Spinal cord (tissue), 10 donors: ENCODE data around the gene JCHAIN. TPM values are rescaled to one million over a fixed set of nuclear protein-coding genes. Genes with fewer than 3 reads are reported as not detected.
"Not testable (repeated sequence)": the region's sequence is repeated elsewhere in the genome, so short reads cannot be mapped to it uniquely, and the experiment has no call there.

ENCODE experiments used
- DNase-seq, 6 donors: peaks; one replicate each; pipeline versions ENCODE4 v3.0.0 to v3.0.0-alpha.2; 2013 to 2015; ENCODE audit warnings: low spot score in 6 of 6, low read depth in 4 of 6
- H3K27ac ChIP-seq: one replicate; pipeline ENCODE4 v1.5.1; 2013; ENCODE audit warnings: low read depth, low read length, control low read depth
- H3K27me3 ChIP-seq: one replicate; pipeline ENCODE4 v1.6.1; 2013; ENCODE audit warnings: low read length; ENCODE audit not compliant: control insufficient read depth, insufficient read depth
- H3K36me3 ChIP-seq: one replicate; pipeline ENCODE4 v1.6.1; 2013; ENCODE audit warnings: low read length; ENCODE audit not compliant: control insufficient read depth, insufficient read depth
- H3K4me1 ChIP-seq: one replicate; pipeline ENCODE4 v1.6.1; 2013; ENCODE audit warnings: low read length; ENCODE audit not compliant: control insufficient read depth, insufficient read depth
- H3K4me3 ChIP-seq: one replicate; pipeline ENCODE4 v1.5.1; 2013; ENCODE audit warnings: low read depth, low read length, control low read depth
- H3K9me3 ChIP-seq: one replicate; pipeline ENCODE4 v1.6.1; 2013; ENCODE audit warnings: low read length; ENCODE audit not compliant: control insufficient read depth, insufficient read depth
- WGBS: methylation state at CpG from one replicate; pipeline ENCODE4 v1.1.5; 2013; ENCODE audit warnings: missing lambda C conversion rate; ENCODE audit not compliant: insufficient coverage; 5-methylcytosine and 5-hydroxymethylcytosine counted together
- polyA plus RNA-seq, 2 donors: library from polyadenylated mRNA; unstranded; fragments of 120-200 nt; gene quantifications; one replicate each; pipeline ENCODE4 v1.2.1, GENCODE V29; 2013; ENCODE audit not compliant: insufficient read length in 2 of 2
- total RNA-seq, 2 donors: library from RNA; depleted of rRNA in 1 of 2; stranded (reverse); fragments of 120-200 nt in 1 of 2; fragments of >200 nt in 1 of 2; gene quantifications; one replicate each; pipeline versions ENCODE4 v1.2.3 to v1.2.4, GENCODE V29; 2013 to 2014
- donor health status: healthy.

Gene JCHAIN
- total and polyA plus RNA-seq, 4 donors: 0.39 to 1.7 TPM; not detected in 2

DNA sequence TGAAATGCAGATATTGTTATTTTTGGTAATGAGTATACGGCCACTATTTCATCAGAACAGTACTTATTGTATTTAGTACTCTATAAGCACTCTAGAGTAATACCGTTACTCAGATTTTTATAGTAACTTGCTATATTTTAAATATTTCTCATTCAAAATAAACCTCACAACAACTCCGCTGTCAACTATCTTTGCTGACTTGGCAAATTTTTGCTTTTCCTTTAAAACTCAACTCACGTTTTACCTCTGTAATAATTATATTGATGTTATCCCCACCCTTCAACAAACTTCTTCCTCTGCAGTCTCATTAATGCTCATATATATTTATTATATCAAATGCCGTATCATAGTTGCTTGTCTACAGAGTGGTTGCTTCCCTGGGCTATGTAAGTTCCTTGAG lies 9.0 kb downstream of the JCHAIN start:
- Histone ChIP-seq H3K27ac (no peak overlapping the region), H3K36me3 (no peaks in the 10 kb centered on the region), H3K27me3 (no peaks in the 10 kb centered on the region), H3K9me3 (no peaks in the 10 kb centered on the region), H3K4me3 (no peak overlapping the region), H3K4me1 (no peaks in the 10 kb centered on the region)
- DNase-seq: no peak
- WGBS: no CpG with 5 or more reads among the region's 5 CpGs

DNA sequence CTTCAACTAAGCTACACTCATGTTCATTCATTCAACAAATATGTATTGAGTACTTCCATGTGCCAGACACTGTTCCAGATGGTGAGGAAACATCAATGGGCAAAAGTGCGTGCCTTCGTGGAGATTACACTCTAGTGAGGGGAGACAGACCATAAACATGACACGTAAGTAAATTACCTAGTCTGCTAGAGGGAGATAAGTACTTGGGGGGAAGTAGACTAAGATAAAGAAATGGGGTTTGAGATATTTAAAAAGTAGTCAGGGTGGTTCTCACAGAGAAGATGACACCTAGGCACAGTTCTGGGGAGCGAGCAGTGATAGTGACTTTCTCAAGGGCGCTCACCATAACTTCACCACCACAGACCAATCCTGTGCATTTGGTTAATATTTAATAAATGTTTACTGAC lies 11.7 kb downstream of the JCHAIN start:
- WGBS: 96% methylated on average over 3 of the region's 5 CpGs
- Histone ChIP-seq H3K4me3 (no peak overlapping the region), H3K4me1 (no peaks in the 10 kb centered on the region), H3K27ac (no peak overlapping the region), H3K36me3 (no peaks in the 10 kb centered on the region), H3K9me3 (no peaks in the 10 kb centered on the region), H3K27me3 (no peaks in the 10 kb centered on the region)
- DNase-seq: no peak

DNA sequence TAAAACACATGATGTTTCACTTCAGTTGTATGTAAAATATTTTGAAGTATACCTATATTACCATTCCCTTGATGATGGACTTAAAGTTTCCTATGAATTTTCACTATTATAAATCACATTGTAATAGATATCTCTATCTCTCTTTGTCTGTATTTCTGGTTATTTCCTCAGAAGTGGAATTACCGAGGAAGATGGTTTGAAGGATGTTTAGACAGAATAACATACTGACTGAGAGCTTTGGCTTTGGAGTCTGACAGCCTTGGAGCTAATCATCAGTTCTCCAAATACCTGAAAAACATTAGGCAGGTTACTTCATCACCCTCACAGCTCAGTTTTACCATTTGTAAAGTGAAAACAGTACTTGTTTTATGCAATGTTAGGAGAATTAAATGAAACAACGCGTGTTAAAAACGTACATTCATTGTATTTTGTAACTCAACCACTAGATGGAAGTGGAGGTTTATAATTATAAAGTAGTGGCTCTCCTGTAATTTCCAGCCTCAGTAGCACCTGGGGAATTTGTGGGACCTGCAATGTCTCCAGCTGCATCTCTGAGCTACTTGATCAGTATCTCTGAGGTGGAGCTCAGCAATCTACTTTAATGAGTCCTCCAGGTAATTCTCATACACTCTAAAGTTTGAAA lies 14.3 kb downstream of the JCHAIN start:
- Histone ChIP-seq H3K36me3 (no peaks in the 10 kb centered on the region), H3K27me3 (no peaks in the 10 kb centered on the region), H3K4me1 (no peaks in the 10 kb centered on the region), H3K9me3 (no peaks in the 10 kb centered on the region), H3K4me3 (no peak overlapping the region), H3K27ac (no peak overlapping the region)
- peak in 5 of 6 donors; percentile 6 to 86 (median 21) for DNase-seq
- no CpG with 5 or more reads among the region's 4 CpGs for WGBS

DNA sequence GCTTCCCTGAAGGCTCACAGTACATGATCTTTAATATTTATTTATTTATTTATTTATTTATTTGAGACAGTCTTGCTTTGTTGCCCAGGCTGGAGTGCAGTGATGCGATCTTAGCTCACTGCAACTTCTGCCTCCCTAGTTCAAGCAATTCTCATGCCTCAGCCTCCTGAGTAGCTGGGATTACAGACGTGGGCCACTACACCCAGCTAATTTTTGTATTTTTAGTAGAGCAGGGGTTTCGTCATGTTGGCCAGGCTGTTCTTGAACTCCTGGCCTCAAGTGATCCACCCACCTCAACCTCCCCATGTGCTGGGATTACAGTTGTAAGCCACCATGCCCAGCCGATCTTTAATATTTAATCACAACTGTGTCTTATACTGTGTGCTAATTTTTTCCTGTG lies 15.6 kb downstream of the JCHAIN start:
- not testable (repeated sequence) for H3K4me1 ChIP-seq, H3K27me3 ChIP-seq, H3K36me3 ChIP-seq, DNase-seq, H3K4me3 ChIP-seq, H3K27ac ChIP-seq, H3K9me3 ChIP-seq
- WGBS: no CpG with 5 or more reads among the region's 4 CpGs

DNA sequence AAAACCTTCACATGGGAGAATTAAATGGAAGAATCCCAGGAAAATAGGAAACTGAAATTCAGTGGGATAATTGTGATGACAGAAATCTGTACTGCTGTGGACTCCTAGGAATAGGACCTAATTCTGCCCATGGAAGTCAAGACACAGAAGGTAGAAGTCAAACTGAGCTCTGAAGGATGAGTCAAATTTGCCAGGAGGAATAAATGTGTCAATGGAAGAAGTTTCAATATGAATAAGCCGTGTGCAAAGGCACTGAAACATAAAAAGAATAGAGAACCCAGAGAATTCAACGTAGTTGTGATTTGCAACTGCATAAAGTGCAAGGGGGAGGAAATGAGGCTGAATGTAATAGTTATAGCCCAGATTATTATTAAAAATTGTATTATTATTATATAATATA lies 26.1 kb downstream of the JCHAIN start:
- Histone ChIP-seq H3K4me3 (no peak overlapping the region), H3K27ac (no peak overlapping the region), H3K27me3 (no peaks in the 10 kb centered on the region), H3K36me3 (no peaks in the 10 kb centered on the region), H3K9me3 (no peaks in the 10 kb centered on the region), H3K4me1 (no peaks in the 10 kb centered on the region)
- no peak for DNase-seq
- no CpG with 5 or more reads among the region's 2 CpGs for WGBS

DNA sequence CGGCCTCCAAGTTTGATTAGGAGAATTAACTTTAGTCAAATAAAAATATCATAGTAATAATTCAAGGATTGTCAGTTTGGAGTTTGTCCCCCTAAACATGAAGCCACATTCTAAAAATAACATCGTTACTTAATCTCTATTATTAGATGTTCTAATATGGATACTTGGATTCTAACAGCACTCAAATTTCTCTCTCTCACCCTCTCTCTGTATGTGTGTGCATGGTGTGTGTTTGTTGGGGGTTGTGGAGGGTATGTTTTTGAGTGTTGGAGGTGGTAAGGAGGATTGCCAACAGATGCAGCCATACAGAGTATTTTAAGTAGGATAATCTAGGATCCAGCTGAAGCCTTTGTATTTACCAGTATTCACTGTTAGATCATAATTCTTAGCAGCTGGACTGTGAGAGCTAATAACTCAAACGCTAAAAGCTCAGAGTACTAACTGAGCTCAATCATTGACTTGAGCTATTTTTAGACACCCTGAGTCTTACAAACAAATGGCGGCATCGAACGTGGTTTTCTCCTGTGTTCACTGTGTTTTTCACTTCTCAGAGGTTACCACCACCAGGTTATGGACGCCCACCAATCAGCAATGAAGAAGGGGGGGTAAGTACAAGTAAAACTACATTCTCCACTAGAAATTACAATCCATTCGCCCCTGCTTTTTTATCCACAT lies 28.9 kb downstream of the JCHAIN start:
- no peaks in the 10 kb centered on the region for H3K27me3 ChIP-seq
- H3K27ac ChIP-seq: no peak overlapping the region
- peak in 1 of 6 donors; percentile 19 for DNase-seq
- no peaks in the 10 kb centered on the region for H3K36me3 ChIP-seq
- no peaks in the 10 kb centered on the region for H3K4me1 ChIP-seq
- WGBS: 80% methylated on average over 1 of the region's 8 CpGs
- no peak overlapping the region for H3K4me3 ChIP-seq
- H3K9me3 ChIP-seq: no peaks in the 10 kb centered on the region

DNA sequence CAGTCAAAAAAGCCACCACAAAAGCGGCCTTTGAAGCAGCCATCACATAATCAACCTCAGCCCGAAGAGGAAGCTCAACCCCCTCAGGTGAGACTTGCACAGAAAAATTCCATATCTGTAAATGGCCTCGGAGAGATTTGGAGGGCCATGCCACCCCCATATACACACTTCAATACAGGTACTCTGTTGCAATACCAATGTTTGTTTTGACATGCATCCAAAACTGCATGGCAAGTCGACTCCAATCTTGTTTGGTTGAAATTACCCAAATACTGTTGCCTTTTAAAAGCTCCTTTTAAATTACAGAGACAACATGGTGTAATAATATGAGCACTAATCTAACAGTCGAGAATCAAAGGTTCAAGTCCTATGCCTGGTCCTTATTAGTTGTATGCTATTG lies 31.8 kb downstream of the JCHAIN start:
- Histone ChIP-seq H3K4me3 (no peak overlapping the region), H3K9me3 (no peaks in the 10 kb centered on the region), H3K36me3 (no peaks in the 10 kb centered on the region), H3K4me1 (no peaks in the 10 kb centered on the region), H3K27ac (no peak overlapping the region), H3K27me3 (no peaks in the 10 kb centered on the region)
- 100% methylated on average over 2 of the region's 5 CpGs for WGBS
- DNase-seq: no peak

DNA sequence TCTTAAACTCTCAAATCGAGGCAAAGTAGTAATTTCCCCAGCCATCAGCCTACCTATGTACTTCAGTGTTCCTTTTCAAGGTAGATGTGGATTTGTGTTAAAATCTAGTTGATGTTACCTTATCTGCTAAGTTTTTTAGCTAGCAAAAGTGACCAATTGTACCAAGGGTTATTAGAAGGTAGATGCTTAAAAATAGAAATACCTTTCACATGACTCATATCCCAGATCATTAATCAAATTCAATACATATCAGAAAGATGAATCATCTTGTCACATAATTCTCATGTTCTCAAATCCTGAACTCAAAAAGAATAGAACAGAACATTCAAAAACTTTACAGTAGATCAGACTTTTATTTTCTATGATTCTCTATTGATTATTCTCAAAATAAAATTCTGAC lies 34.3 kb downstream of the JCHAIN start:
- H3K4me3 ChIP-seq: no peak overlapping the region
- H3K27me3 ChIP-seq: no peaks in the 10 kb centered on the region
- no peak for DNase-seq
- no peaks in the 10 kb centered on the region for H3K9me3 ChIP-seq
- H3K4me1 ChIP-seq: no peaks in the 10 kb centered on the region
- no peaks in the 10 kb centered on the region for H3K36me3 ChIP-seq
- H3K27ac ChIP-seq: no peak overlapping the region
- WGBS: no CpG with 5 or more reads among the region's 1 CpG

DNA sequence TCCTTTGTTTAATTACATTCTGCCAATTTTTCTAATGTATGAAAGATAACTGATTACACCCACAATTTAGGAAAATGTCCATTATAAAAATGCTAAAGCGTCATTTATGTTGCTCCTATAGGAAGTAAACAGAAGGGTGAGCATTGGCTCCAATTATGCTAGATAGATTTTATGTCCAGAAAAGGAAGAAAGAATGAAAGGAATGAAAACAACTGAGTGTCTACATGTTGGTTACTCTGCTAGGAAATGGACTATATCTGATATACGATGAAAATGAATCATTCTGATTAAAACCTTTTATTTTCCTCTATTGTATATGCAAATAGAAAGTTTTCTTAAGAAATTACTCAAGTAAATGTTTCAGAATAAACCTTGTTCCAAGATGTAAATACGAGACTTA lies 36.1 kb downstream of the JCHAIN start:
- no CpG with 5 or more reads among the region's 3 CpGs for WGBS

DNA sequence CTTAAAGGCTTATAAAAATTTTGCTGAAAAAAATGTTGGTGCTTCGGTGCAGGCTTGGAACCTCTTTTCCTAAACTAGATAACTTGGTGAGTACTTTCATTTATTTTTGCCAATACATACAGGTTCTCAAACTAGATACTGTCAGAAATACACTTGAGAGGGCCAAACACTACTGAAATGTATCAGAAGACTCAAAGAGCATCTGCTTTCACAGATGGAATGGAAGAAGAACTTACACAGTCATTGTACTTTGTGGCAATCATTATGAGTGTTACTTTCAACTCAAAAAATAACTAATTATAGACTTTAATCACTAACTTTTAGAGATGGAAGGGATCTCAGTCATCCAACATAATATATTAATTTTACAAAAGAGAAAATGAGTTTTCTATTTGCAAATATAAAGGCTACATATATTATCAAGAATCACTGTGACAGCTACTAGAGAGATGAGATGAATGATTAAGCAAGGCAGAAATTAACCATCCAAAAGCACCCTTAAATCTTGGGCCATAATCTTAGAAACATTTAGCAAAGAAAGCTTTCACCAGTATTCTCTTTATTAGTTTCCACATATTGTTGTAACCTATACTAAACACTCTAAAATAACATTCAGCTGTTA lies 36.7 kb downstream of the JCHAIN start:
- no peaks in the 10 kb centered on the region for H3K4me1 ChIP-seq
- no peak overlapping the region for H3K4me3 ChIP-seq
- H3K9me3 ChIP-seq: no peaks in the 10 kb centered on the region
- no peak for DNase-seq
- no peaks in the 10 kb centered on the region for H3K27me3 ChIP-seq
- H3K36me3 ChIP-seq: no peaks in the 10 kb centered on the region
- no peak overlapping the region for H3K27ac ChIP-seq
- WGBS: no CpG with 5 or more reads among the region's 1 CpG

More for the DNA sequence above, 36.1 kb downstream of the JCHAIN start:
- H3K4me1 ChIP-seq: no peaks in the 10 kb centered on the region
- no peak overlapping the region for H3K4me3 ChIP-seq
- no peaks in the 10 kb centered on the region for H3K9me3 ChIP-seq
- no peaks in the 10 kb centered on the region for H3K36me3 ChIP-seq
- H3K27ac ChIP-seq: no peak overlapping the region
- H3K27me3 ChIP-seq: no peaks in the 10 kb centered on the region
- no peak for DNase-seq
